ENCODE results near the gene RBAK. TPM values are rescaled to one million over a fixed set of nuclear protein-coding genes. Genes with fewer than 3 reads are reported as not detected.
"Not testable (repeated sequence)": the region's sequence is repeated elsewhere in the genome, so short reads cannot be mapped to it uniquely, and the experiment has no call there.

The RBAK gene
- total RNA-seq, 1 donor from 2014 or later, result 24.5 TPM

- Histone ChIP-seq H3F3A (ENCODE audit: low read depth) (no peaks in the 10 kb centered on the region), H3K4me2 (no peak overlapping the region), H3K9ac (no peak overlapping the region), H4K20me1 (ENCODE audit: low read depth) (no peaks in the 10 kb centered on the region), H3K27me3 (no peaks in the 10 kb centered on the region), H3K79me2 (ENCODE audit: low read depth) (no peaks in the 10 kb centered on the region), H2AFZ (replicated peaks) (no peak overlapping the region), H3K4me3 (no peak overlapping the region), H3K27ac (no peak overlapping the region), H3K4me1 (no peaks in the 10 kb centered on the region), H3K36me3 (no peaks in the 10 kb centered on the region), H3K9me3 (ENCODE audit: low read depth) (no peaks in the 10 kb centered on the region)
- no peak for TF ChIP-seq CTCF (IDR thresholded peaks at IDR 0.05)
- TF ChIP-seq EZH2phosphoT487 (IDR thresholded peaks at IDR 0.05), result no peak
- no peak for TF ChIP-seq EZH2 (IDR thresholded peaks at IDR 0.05)
- no peaks in the 10 kb centered on the region for H3K9me3 Mint-ChIP-seq
- H3K4me3 Mint-ChIP-seq, result no peak overlapping the region
- H3K27ac Mint-ChIP-seq, result no peak overlapping the region
- peaks cover 6% of the 10 kb centered on the region for H3K27me3 Mint-ChIP-seq (ENCODE audit: insufficient read depth, low read depth)
- no peaks in the 10 kb centered on the region for H3K36me3 Mint-ChIP-seq
- H3K4me1 Mint-ChIP-seq, result no peaks in the 10 kb centered on the region
- no peak for DNase-seq (ENCODE audit: low spot score)
Observed at GRCh38 chr7:5036446-5036845, 9.2 kb upstream of the RBAK start.

DNA sequence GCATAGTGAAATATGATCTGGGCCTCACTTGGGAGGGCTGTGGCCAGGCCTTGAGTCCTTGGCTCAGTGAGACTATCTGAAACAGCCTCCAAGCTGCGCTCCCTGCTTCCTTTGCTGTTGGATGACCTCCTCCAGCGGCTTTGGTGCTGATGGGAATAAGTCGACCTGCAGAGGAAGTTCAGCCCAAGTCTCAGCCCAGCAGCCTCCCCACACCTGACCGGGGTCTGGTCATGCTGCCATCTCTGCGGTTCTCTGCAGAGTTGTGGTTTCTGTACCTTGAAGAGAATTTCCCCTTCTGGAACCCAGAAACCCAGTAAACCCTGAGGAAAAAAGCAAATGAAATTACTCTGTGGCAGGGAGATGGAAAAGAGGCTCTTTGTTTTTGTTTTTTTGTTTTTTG is 4.6 kb upstream of the RBAK start:
- H3K9ac ChIP-seq, result no peak overlapping the region
- H3K27ac Mint-ChIP-seq, result no peak overlapping the region
- no peak overlapping the region for H3K4me2 ChIP-seq
- no peaks in the 10 kb centered on the region for H4K20me1 ChIP-seq (ENCODE audit: low read depth)
- H3K4me3 ChIP-seq, result no peak overlapping the region
- H3K9me3 Mint-ChIP-seq, result peaks cover 3% of the 10 kb centered on the region
- H3K36me3 ChIP-seq, result no peaks in the 10 kb centered on the region
- H3K9me3 ChIP-seq (ENCODE audit: low read depth), result no peaks in the 10 kb centered on the region
- TF ChIP-seq EZH2 (IDR thresholded peaks at IDR 0.05), result no peak
- no peak for TF ChIP-seq CTCF (IDR thresholded peaks at IDR 0.05)
- TF ChIP-seq EZH2phosphoT487 (IDR thresholded peaks at IDR 0.05), result no peak
- no peak for DNase-seq (ENCODE audit: low spot score)
- H3K4me1 ChIP-seq, result no peaks in the 10 kb centered on the region
- H3F3A ChIP-seq (ENCODE audit: low read depth), result no peaks in the 10 kb centered on the region
- H3K79me2 ChIP-seq (ENCODE audit: low read depth), result peaks cover under 1% of the 10 kb centered on the region
- peaks cover 11% of the 10 kb centered on the region for H3K27me3 Mint-ChIP-seq (ENCODE audit: insufficient read depth, low read depth)
- no peak overlapping the region for H3K27ac ChIP-seq
- H3K4me1 Mint-ChIP-seq, result peaks cover 5% of the 10 kb centered on the region
- no peak overlapping the region for H3K4me3 Mint-ChIP-seq
- no peaks in the 10 kb centered on the region for H3K27me3 ChIP-seq
- peaks cover 5% of the 10 kb centered on the region for H3K36me3 Mint-ChIP-seq
- H2AFZ ChIP-seq (replicated peaks), result no peak overlapping the region

GRCh38 chr7:5043661-5044060 is 2.0 kb upstream of the RBAK start:
- no peaks in the 10 kb centered on the region for H3K27me3 ChIP-seq
- Mint-ChIP-seq H3K36me3 (peaks cover 10% of the 10 kb centered on the region), H3K27ac (peak overlapping the region; percentile 59), H3K4me3 (peak overlapping the region; percentile 48), H3K4me1 (peaks cover 5% of the 10 kb centered on the region), H3K27me3 (ENCODE audit: insufficient read depth, low read depth) (peaks cover 9% of the 10 kb centered on the region), H3K9me3 (peaks cover 7% of the 10 kb centered on the region)
- no peak for DNase-seq (ENCODE audit: low spot score)
- no peaks in the 10 kb centered on the region for H3K36me3 ChIP-seq
- H4K20me1 ChIP-seq (ENCODE audit: low read depth), result no peaks in the 10 kb centered on the region
- H3K4me1 ChIP-seq, result no peaks in the 10 kb centered on the region
- no peak for TF ChIP-seq EZH2 (IDR thresholded peaks at IDR 0.05)
- no peak for TF ChIP-seq CTCF (IDR thresholded peaks at IDR 0.05)
- no peak for TF ChIP-seq EZH2phosphoT487 (IDR thresholded peaks at IDR 0.05)
- H3K4me3 ChIP-seq, result no peak overlapping the region
- H3K4me2 ChIP-seq, result no peak overlapping the region
- no peak overlapping the region for H3K27ac ChIP-seq
- H3F3A ChIP-seq (ENCODE audit: low read depth), result no peaks in the 10 kb centered on the region
- H3K9ac ChIP-seq, result no peak overlapping the region
- peaks cover 12% of the 10 kb centered on the region for H3K79me2 ChIP-seq (ENCODE audit: low read depth)
- no peaks in the 10 kb centered on the region for H3K9me3 ChIP-seq (ENCODE audit: low read depth)
- H2AFZ ChIP-seq (replicated peaks), result no peak overlapping the region

- not testable (repeated sequence) for H4K20me1 ChIP-seq (ENCODE audit: low read depth); H3K4me1 Mint-ChIP-seq; H3K4me1 ChIP-seq; H3F3A ChIP-seq (ENCODE audit: low read depth); H3K9me3 ChIP-seq (ENCODE audit: low read depth); H3K27me3 ChIP-seq; H3K27ac ChIP-seq; H3K27me3 Mint-ChIP-seq (ENCODE audit: insufficient read depth, low read depth); DNase-seq (ENCODE audit: low spot score)
- Histone ChIP-seq H2AFZ (replicated peaks) (peak overlapping the region; percentile 95), H3K4me3 (peak overlapping the region; percentile 72), H3K4me2 (peak overlapping the region; percentile 80), H3K79me2 (ENCODE audit: low read depth) (peaks cover 28% of the 10 kb centered on the region), H3K9ac (peak overlapping the region; percentile 85), H3K36me3 (peaks cover 20% of the 10 kb centered on the region)
- H3K36me3 Mint-ChIP-seq, result peaks cover 36% of the 10 kb centered on the region
- H3K27ac Mint-ChIP-seq, result peak overlapping the region; percentile 94
- peaks cover 28% of the 10 kb centered on the region for H3K9me3 Mint-ChIP-seq
- H3K4me3 Mint-ChIP-seq, result peak overlapping the region; percentile 94
Observed at GRCh38 chr7:5046397-5046732, 705 bp downstream of the RBAK start.

- not testable (repeated sequence) for H3F3A ChIP-seq (ENCODE audit: low read depth); H3K27ac Mint-ChIP-seq; H3K4me1 ChIP-seq; H3K27me3 Mint-ChIP-seq (ENCODE audit: insufficient read depth, low read depth); DNase-seq (ENCODE audit: low spot score); H2AFZ ChIP-seq (replicated peaks); H4K20me1 ChIP-seq (ENCODE audit: low read depth); H3K4me1 Mint-ChIP-seq; H3K27me3 ChIP-seq; H3K9ac ChIP-seq; H3K27ac ChIP-seq
- Mint-ChIP-seq H3K4me3 (peak overlapping the region; percentile 94), H3K9me3 (peaks cover 35% of the 10 kb centered on the region), H3K36me3 (peaks cover 43% of the 10 kb centered on the region)
- peaks cover 36% of the 10 kb centered on the region for H3K79me2 ChIP-seq (ENCODE audit: low read depth)
- peak overlapping the region; percentile 80 for H3K4me2 ChIP-seq
- H3K4me3 ChIP-seq, result peak overlapping the region; percentile 72
- H3K36me3 ChIP-seq, result peaks cover 28% of the 10 kb centered on the region
- H3K9me3 ChIP-seq (ENCODE audit: low read depth), result peaks cover 12% of the 10 kb centered on the region
Observed at GRCh38 chr7:5047127-5047526, 1.5 kb downstream of the RBAK start.

Data from neural progenitor cell (in vitro differentiated cells).